ENCODE data around the gene CCM2.

CCM2 gene

DNA sequence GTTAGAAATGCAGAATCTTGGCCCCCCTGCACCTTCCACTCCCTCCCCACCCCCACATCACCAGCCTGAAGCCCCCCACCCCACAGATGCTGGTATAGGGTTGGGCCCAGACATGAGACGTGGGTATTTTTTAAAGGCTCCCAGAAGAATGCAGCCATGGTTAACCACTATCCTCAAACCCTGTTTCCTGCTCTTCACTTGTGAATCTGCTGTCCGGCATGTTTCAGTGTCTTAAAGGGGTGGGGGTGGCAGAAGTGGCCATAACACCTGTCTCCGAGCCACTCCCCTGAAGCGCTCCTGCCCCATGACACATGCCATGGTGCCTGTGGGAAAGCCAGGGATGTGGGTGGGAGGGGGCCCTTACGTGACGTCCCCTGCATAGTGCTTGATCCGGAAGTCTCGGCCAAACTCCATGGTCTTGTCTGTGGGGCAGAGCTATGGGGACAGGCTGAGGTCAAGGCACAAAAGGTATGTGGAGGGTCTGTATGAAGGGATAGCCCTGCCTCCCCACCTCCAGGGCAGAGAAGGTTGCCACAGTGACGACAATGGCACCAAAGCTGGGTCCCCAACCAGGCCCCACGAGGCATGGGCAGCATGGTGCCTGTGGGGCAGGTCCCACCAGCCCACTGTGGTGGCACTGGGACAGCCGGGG lies 30.8 kb upstream of the CCM2 start:
- DNase-seq, result peak; percentile 53

DNA sequence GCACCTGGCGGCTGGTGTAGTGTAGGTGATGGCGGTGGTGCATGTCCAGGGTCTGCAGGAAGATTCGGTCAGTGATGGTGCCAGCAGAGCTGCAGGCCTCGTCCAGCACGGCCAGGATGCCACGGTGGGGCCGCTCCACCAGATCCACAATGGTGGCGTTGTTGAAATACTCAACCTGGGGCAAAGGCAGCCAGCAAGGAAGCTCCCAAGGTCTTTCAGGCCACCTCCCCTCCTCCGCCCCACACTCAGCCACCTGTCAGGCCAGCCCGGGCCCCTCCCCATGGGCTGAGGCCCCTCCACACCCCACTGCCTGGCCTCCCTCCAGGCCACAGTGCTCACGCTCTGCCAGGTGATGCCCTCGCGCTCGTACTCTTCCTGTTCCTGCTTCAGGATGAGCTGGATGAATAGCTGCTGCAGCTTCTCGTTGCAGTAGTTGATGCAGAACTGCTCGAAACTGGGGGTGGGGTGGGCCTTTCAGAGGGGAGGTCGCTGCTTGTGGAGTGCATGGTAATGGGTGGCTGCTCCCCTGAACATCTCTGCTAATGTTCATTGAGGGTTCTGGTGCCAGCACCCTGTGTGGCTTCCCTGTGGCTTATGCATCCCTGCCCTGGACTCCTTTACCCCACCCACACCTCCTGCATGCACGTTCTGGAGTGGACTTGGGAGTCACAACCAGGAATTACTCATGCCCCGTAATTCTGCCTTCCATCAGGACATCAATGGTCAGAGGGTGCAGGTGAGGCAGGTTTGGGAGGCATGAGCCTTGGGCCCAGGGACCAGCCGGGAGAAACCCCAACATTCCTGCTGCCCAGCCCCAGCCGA lies 30.1 kb upstream of the CCM2 start:
- DNase-seq, result peak; percentile 81

DNA sequence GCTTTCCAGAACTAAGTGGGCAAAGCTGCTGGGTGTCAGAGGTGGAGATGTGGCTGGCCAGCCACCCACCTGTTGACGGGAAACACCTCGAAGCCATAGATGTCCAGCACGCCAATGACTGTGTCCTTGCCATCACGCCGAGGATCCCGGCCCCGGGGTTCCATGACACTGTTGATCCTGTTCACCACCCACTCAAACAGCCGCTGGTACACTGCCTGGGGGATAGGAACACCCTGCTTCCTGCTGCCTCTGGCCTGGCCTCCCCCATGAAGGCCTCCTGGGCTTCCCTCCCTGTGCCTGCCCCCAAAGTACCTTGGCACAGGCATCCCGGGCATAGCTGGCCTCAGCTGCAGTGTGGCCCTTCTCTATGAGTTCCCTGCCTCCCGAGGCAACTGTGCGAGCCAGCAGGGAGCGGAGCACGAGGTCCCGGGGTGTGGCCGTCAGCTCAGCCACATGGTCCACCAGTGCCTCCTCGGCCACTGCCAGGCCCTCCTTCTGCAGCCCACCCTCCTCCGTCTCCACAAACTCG lies 29.4 kb upstream of the CCM2 start:
- no peak for DNase-seq

DNA sequence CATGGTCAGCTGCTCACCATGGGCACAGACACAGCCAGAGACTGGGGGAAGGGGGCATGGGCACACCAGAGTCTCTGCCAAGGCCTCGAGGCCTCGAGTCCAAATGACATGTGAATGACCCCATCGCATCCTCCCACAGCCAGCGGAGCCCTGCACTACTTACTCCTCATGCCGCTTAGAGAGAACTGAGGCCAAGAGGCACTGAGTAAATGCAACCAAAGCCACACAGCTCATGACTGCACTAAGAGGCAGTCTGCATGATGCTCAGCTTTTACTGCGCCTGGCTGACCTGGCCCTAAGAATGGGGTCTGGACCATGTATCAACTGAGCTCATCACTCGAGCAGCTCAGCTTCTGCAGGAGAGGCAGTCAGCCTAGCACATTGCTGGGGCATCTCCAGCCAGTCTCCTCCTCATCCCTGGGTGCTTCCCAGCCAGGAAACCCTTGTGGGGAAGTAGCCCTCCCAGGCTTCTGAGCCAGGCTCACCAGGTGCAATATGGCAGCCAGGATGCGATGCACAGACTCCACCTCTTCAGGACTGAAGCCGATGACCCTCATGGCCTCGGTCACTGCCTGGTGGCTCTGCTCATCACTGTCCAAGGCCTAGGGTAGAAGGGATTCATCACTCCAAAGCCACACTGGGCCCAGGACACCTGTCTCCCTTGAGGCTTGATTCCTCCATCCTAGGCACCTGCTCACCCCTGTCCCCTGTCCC lies 28.7 kb upstream of the CCM2 start:
- no peak for DNase-seq

DNA sequence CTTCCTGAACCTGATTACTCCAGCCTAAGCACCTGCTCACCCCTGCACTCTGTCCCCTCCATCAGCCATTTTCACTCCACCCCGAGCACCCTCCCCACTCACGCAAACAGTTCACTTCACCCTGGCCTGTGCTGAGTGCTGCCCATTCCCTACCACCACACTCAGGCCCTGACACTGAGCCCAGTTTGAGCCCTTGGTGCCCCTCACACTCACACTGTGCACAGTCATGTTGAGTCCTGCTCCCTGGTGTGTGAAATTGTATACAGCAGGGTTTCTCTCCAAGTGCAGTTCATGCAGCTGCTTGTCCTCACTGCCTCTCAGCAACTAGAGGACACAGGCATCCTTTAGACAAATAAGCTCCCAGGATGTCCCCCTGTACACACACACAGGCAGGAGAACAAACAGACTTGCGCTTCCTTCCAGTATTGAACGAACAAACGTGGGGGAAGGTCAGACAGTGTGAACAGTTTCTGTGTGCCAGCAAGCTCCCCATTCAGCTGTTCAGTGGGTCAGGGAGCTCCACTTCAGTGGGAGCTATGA lies 28.0 kb upstream of the CCM2 start:
- no peak for DNase-seq

DNA sequence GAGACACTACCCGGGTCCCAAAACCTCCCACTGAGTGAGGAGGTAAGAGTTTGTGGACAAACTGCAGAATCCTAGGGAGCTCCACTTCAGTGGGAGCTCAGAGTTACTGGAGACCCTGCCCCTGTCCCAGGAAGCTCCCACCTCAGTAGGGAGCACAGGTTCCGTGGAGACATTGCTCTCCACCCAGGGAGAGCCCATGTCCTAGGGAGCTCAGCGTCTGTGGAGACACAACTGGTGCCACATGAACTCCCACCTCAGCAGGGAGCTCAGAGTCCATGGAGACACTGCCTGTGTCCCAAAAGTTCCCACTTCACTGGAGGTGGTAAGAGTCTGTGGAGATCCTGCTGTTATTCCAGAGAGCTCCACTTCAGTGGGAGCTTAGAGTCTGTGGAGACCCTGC lies 27.4 kb upstream of the CCM2 start:
- DNase-seq, result no peak

DNA sequence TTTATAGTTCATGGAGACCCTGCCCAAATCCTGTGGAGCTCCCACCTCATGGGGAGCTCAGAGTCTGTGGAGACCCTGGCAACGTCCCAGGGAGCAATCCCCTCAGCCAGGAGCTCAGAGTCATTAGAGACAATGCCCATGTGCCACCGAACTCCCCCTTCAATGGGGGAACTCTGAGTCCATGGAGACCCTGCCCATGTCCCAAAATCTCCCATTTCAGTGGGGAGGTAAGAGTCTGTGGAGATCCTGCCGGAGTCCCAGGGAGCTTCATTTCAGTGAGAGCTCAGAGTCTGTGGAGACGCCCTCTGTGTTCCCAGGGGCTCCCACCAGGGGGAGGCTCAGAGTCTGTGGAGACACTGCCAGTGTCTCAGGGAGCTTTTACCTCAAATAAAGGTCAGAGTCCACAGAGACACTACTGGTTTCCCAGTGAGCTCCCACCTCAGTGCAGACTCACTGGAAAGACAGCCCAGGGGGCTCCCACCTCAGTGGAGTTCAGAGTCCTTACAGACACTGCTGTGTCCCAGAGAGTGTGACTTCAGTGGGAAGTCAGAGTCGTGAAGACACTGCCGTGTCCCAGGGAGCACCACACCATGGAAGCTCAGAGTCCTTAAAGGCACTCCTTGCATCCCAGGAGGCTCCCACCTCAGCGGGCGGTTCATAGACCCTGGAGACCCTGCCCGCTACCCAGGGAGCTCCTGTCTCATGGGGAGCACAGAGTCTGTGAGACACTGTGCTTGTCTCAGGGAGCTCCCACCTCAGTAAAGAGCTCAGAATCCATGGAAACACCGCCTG lies 26.2 kb upstream of the CCM2 start:
- DNase-seq, result peak; percentile 83

DNA sequence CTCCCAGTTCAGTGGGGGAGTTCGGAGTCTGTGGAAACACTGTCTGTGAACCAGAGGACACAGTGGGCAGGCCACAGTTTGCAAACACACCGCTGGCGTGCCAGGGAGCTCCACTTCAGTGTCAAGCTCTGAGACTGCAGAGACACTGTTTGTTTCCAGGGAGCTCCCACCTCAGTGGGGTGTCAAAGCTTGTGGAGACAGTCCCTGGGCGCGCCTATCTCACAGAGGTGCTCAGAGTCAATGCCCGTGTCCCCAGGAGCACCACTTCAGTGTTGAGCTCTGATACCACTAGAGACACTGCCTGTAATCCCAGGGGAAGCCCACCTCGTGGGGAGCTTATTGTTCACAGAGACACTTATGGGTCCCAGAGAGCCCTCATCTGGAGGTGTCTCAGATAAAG lies 25.5 kb upstream of the CCM2 start:
- no peak for DNase-seq

DNA sequence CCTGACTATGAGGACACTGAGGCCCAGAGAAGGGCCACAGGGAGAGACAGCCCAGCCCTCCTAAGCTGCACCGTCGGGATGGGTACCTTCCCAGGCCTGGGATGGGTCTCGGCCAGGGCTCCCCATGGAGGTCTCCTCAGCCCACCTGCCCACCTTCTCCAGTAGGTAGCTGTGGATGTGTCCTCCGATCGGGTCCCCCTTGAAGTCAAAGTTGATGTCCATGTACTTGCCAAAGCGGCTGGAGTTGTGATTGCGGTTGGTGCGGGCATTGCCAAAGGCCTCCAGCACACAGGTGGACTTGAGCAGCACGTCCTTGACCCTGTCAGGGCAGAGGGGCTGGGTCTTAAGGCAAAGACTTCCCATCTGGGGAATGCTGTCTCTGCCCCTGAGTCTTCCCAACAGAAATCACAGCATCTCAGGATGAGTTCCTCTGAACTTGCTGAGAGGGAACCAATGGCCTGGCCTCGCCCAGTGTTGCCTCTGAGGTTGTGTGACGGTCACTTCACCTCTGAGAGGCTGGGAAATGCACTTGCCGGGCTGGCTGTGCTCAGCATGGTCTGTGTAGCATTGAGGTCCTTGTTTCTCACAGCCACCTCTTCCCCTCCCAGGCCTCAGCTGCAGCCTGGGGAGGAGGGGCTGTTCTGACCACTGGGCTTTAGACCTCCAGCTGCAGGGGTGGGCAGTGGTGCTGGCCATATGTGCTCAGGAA lies 24.5 kb upstream of the CCM2 start:
- no peak for DNase-seq

DNA sequence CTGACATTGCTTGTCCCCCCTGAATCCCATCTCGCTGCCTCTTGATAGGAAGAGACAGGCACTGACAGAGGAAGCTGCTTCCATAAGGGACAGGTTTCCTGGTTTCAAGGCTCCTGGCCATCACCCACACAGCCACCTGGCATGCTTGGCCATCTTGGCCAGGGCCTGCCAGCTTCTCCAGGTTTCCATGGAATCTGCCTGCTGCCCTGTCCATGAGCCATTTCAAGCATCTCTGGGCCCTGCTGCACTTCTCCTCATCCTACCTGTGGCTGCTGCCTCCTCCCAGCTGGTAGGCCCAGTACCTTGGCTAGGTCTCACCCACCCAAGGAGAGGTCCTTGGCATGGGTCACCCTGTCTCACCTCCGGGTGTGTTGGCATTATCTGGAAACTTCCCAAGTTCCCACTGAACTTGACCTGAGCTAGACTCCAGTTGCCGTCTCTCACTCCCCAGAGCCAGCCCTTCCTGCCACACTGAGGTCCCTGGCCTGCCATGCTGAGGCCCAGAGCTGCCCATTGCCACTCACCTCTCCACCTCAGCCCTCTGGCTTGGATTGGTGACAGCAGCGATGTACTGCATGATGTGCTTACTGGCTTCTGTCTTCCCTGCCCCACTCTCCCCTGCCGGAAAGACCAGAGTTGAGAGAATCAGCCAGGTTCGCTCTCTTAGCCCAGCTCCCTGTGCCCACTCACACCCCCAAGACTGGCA lies 23.8 kb upstream of the CCM2 start:
- DNase-seq, result no peak

DNA sequence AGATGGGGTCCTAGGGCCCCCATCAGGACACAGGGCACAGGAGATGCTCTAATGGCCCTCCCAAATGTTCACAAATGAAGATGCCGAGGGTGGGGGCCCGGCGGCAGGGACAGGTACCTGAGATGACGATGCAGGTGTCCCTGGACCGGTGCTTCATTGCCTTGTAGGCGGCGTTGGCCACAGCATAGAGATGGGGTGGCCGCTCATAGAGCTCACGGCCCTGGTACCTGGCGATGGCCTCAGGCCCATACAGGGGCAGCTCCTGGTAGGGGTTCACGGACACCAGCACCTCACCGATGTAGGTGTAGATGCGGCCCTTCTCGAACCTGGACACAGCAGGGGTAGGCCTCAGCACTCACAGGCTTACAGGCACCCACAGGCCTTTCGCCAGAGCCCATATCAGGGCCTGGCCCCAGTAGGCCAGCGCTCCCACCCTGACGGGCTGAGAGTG lies 23.2 kb upstream of the CCM2 start:
- DNase-seq, result no peak

DNA sequence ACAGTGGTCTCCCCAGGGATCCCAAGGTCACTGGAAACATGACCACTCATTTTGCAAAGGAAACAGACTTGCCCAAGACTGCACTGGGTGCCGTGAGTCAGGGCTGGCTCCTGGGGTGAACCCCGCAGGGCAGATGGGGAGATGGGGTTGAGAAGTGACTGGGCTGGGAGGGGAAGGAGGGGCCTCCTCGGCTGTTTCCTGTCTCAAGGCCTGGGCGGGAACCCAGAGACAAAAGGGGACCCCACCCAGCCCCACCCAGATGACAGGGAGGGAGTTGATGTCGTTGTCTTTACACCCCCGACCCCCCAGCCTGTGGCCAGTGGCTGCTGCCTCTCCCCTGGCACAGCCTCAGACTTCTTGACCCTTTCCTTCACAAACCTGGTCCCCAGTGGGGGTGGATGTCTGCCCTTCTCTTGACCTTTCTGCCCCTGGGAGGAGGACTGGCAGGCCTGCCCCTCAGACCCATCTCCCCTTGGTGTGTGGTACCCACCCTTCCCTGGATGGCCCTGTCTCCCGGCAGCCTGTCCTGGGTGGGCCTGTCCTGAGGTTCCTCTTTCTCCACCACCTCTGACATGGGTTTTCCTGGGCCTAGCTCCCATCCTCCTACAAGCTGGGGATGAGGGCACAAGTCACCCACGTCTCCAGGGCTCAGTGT lies 22.6 kb upstream of the CCM2 start:
- DNase-seq, result no peak

DNA sequence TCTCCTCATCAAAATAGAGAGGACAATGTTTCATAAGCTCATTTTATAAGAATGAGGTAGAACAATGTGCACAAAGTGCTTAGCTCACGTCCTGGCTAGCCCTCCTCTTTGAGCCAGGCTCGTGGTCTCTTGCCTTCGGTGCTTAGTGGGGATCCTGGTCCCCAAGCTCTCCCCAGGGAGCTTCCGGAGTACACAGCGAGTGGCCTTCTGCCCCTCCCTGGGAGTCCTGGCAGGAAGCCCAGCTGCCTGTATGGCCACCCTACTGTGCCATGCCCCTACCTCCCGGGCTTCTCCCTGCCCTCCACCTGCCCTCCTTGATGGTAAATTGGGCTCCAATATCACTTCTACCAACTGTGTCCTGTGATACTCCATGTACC lies 22.1 kb upstream of the CCM2 start:
- no peak for DNase-seq

DNA sequence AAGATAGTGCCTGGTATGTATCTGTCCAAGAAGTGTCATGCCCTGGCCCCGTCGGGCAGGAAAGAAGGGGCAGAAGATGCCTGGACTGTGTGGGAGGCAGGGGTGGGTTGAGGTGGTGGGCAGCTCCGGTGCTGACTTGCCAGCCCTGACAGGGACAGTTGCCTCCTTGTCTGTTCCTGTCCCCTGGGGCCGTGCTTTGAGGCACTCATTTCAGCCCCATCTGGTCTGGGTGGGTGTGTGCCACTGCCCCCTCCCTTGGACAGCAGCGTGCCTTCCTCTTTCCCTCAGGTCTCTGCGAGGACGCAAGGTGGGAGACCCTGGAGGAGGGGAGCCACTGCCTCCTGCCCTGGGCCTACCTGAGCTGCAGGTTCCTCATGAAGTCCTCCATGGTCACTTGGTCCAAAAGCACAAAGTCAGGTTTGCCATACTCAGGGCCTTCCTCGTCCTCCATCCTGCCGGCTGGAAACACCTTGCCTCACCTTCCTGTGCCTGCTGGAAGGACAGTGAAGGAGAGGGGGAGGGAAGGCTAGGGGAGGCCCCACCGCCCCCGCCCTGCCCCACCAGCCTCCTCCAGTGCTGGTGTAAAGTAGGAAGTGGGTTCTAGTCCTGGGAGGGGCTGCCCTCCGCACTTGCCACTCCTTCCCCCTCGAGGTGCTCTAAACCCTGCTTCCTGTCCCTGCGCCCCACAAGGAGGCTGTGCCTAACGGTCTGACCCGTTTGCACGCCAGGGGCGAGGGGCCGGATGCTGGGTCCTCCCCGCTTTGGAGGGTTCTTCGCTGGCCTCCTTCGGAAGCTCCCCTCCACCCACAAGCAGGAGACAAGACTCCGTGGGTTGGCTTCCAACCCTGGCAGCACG lies 21.3 kb upstream of the CCM2 start, which contains the start of gene MYO1G:
Gene MYO1G, minus strand, starts transcription at position 505 of the 856 bp plus-strand sequence. Its CDS starts 54 bp downstream, at position 451.
- no peak for DNase-seq

DNA sequence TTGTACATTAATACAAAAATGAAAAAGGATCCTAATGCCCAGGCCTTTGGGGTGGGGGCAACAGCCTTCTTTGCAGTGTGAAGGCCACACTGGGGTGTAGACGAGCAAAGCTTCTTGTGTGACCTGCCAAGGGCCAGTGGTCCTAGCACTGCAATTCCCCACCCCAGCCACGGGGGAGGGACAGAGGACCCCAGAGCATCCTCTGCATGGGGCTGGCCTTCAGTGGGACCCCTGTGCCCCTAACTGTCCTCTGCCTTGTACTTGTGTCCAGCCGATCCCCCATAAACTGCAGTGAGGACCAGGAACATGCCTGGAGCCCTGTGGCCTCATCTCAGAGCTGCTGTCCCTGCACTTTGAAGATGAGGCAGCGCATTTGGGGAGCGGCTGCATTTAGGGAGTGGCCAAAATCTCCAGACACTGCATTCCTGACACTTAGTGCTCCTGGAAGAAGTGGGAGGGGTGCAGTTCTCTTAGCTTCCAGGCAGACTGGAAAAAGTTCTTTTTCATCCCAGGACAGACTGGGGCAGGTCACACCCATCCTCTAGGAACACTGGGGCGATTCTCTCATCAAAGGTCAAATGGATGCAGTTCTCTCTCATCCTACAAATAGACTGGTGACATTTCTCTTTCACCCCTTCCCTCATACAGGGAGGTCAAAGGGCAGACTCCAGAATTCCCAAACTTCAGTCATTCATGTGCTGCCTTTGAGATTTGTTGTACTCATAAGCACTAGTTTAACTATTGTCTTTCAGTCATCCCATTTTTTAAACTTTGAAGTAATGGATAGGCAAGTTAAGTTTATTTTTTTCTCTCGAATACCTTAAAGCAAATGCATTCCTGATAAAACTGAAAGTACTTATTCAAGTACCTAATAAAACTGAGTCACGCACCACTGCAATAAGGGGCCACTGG lies 20.3 kb upstream of the CCM2 start:
- no peak for DNase-seq

DNA sequence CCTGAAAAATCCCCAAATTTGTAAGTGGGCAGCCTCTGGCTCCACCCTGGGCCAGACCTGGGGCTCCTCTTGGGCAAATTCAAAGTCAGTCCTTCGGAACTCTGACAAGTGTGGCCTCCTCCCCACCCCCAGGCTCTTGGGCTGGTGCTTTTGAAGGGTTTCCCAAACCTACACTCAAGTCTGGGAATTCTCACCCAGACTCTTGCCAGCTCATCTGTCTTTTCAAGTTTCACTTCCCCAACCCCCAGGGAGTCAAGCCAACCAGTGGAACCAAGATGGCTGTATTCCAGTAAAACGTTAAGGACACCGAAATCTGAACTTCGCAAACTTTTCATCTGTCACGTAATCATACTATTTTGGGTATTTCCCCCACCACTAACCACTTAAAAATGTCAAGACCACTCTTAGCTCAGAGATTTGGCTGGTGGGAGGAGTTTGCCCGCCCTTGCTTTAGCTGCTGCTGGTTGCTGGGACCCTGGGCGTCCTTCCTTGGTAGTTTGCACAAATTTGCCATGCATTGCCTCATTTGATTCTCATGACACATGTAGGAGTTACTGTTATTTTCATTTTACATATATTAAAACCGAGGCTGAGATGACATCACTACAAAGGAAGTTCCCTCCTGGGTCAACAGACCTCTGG lies 19.5 kb upstream of the CCM2 start:
- DNase-seq, result peak; percentile 88

DNA sequence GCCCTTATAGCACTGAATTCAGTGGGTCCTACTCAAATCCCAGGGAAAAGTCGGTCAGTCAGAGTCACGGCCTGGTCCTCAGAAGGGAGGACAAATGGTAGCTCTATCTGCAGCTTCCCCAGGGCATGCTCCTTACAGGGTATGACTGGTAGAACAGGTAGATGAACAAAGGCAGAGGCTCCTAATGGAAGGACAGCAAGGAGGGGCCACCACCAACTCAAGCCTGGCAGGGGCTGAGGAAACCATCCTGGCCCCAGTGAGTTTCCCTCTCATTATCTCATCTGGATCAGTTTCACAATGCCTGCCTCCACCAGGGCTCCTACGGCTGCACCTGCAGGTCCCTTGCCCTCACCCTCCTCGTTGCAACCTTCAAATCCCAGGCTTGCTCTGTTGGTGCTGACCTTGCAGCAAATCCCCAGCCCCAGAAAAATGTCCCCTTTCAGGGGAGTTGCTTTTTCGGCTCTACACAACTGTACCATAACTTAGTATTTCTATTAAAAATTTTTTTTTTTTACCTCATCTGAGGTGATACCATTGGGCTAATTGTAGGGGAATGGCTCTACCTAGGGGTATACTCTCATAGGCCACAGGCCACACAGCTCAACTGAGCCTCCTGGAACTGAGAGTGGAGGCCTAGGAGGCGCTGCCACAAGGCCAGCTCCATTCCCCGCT lies 18.8 kb upstream of the CCM2 start:
- peak; percentile 90 for DNase-seq
